Right lobe of liver (tissue), 6 donors: ENCODE results near the gene MARK4. TPM values are rescaled to one million over a fixed set of nuclear protein-coding genes. Genes with fewer than 3 reads are reported as not detected.
"Not testable (repeated sequence)": the region's sequence is repeated elsewhere in the genome, so short reads cannot be mapped to it uniquely, and the experiment has no call there.

ENCODE experiments used
- ATAC-seq, 4 donors: fragments of 200-7000 bp; cut with Tn5 transposase; one replicate each; pipeline ENCODE4 v1.9.1; 2020; ENCODE audit warnings: mild to moderate bottlenecking in 4 of 4, moderate library complexity in 4 of 4
- DNase-seq, 3 donors: peaks; one replicate each; pipeline ENCODE4 v3.0.0-alpha.2; 2020
- H3K27ac ChIP-seq, 3 donors: fragments of 200-600 bp; one replicate each; pipeline ENCODE4 v1.8.0; 2022
- H3K27me3 ChIP-seq, 2 donors: fragments of 200-600 bp; one replicate each; pipeline ENCODE4 v1.8.0; 2022
- H3K36me3 ChIP-seq, 4 donors: fragments of 200-600 bp; sonication (generic) in 1 of 4; one replicate each; pipeline versions ENCODE4 v1.5.1 to v1.8.0; 2017 to 2022; ENCODE audit warnings: control low read depth in 1 of 4
- H3K4me1 ChIP-seq, 4 donors: fragments of 200-600 bp; sonication (generic) in 1 of 4; one replicate each; pipeline versions ENCODE4 v1.5.1 to v1.8.0; 2017 to 2022; ENCODE audit warnings: control low read depth in 1 of 4
- H3K4me3 ChIP-seq, 3 donors: fragments of 200-600 bp; one replicate each; pipeline ENCODE4 v1.8.0; 2022
- H3K9me3 ChIP-seq, 4 donors: fragments of 200-600 bp; sonication (generic) in 1 of 4; one replicate each; pipeline versions ENCODE4 v1.5.1 to v1.8.0; 2017 to 2022; ENCODE audit warnings: control low read depth in 1 of 4
- POLR2A ChIP-seq: fragments of 450-650 bp; IDR thresholded peaks from one replicate; pipeline ENCODE4 v1.6.1; 2017; ENCODE audit warnings: antibody characterized with exemption, mild to moderate bottlenecking
- WGBS: methylation state at CpG from one replicate; pipeline ENCODE4 v1.1.6; 2018; ENCODE audit warnings: low coverage, low lambda C conversion rate; ENCODE audit not compliant: insufficient coverage; ENCODE audit errors: missing lambda C conversion rate; 5-methylcytosine and 5-hydroxymethylcytosine counted together
- intact Hi-C, 2 donors: fragments of 100-400 bp; cut with DNase I; formaldehyde crosslinking; loops; one replicate each; pipeline versions ENCODE4 v1.11.2 to v1.14.1; 2022
- total RNA-seq, 6 experiments: library from RNA; depleted of rRNA in 2 of 6; stranded (reverse); fragments of >200 nt in 2 of 6; fragmentation: NEBNext Ultra II Directional in 3 of 6; extraction: Animal tissue kit (Norgen Biotek cat#: 25700) in 3 of 6; gene quantifications; one replicate each; pipeline versions ENCODE4 v1.1.0 to v1.2.4, GENCODE V29; 2016 to 2023
- TF ChIP-seq, protein P1 (sequence below), 4 donors: fragments of 200-600 bp in 3 of 4; fragments of 450-650 bp in 1 of 4; IDR thresholded peaks; one replicate each; pipeline versions ENCODE4 v1.5.1 to v1.8.0; 2016 to 2022; ENCODE audit warnings: antibody characterized with exemption in 4 of 4, mild to moderate bottlenecking in 2 of 4
- donor health status: DM: no; HTN: yes; CAD: no.
- donor health status: DM: no; HTN: no; CAD: no.
- donor health status: DM: no; HTN: no; CAD: no.
- donor health status: DM: no; HTN: yes; CAD: no.
- donor health status: DM: no; HTN: yes; CAD: no.

MARK4 gene
- total RNA-seq, 6 experiments from 2014 or later: 14.2 to 23.5 (median 17.5) TPM

DNA sequence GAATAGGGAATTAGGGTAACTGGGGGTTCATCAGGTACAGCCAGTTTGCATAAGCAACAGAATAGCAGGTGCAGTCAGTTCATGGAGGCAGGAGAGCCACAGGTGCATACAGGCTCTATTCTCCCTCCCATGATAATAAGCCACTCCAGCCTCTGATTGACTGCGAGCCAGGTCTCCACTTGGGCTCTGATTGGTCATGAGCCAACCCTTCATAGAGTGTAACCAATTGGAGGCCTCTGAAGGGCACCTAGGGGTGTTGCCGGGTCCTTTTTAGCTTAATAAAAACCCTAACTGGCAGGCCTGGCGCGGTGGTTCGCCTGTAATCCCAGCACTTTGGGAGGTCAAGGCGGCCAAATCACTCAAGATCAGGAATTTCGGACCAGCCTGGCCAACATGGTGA, 80.3 kb downstream of the MARK4 start:
- TF ChIP-seq, protein P1, sequence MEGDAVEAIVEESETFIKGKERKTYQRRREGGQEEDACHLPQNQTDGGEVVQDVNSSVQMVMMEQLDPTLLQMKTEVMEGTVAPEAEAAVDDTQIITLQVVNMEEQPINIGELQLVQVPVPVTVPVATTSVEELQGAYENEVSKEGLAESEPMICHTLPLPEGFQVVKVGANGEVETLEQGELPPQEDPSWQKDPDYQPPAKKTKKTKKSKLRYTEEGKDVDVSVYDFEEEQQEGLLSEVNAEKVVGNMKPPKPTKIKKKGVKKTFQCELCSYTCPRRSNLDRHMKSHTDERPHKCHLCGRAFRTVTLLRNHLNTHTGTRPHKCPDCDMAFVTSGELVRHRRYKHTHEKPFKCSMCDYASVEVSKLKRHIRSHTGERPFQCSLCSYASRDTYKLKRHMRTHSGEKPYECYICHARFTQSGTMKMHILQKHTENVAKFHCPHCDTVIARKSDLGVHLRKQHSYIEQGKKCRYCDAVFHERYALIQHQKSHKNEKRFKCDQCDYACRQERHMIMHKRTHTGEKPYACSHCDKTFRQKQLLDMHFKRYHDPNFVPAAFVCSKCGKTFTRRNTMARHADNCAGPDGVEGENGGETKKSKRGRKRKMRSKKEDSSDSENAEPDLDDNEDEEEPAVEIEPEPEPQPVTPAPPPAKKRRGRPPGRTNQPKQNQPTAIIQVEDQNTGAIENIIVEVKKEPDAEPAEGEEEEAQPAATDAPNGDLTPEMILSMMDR (IDR thresholded peaks at IDR 0.05): no peak
- no peak for TF ChIP-seq POLR2A
- 60% methylated on average over 1 of the region's 7 CpGs for whole genome bisulfite sequencing

GRCh38 chr19:45333609-45334303, 82.7 kb downstream of the MARK4 start:
- no peaks in the 10 kb centered on the region for H3K27me3 ChIP-seq
- H3K36me3 ChIP-seq: no peaks in the 10 kb centered on the region
- 79% methylated on average over 6 of the region's 10 CpGs for WGBS
- intact Hi-C loops: no loop called here
- no peak for ATAC-seq
- DNase-seq: no peak
- TF ChIP-seq, protein P1 (IDR thresholded peaks at IDR 0.05): no peak
- TF ChIP-seq POLR2A: no peak
- H3K9me3 ChIP-seq: no peaks in the 10 kb centered on the region
- H3K27ac ChIP-seq: no peak overlapping the region
- no peaks in the 10 kb centered on the region for H3K4me1 ChIP-seq
- H3K4me3 ChIP-seq: no peak overlapping the region

More for the DNA sequence above, 80.3 kb downstream of the MARK4 start:
- Histone ChIP-seq H3K36me3 (no peaks in the 10 kb centered on the region), H3K4me1 (no peaks in the 10 kb centered on the region), H3K27me3 (no peaks in the 10 kb centered on the region), H3K4me3 (no peak overlapping the region), H3K9me3 (no peaks in the 10 kb centered on the region), H3K27ac (no peak overlapping the region)
- no peak for DNase-seq
- no peak for ATAC-seq
- intact Hi-C loops: no loop called here

- ATAC-seq, H3K9me3 ChIP-seq, DNase-seq, H3K4me1 ChIP-seq, H3K4me3 ChIP-seq, intact Hi-C loops, H3K27me3 ChIP-seq, H3K27ac ChIP-seq, H3K36me3 ChIP-seq: not testable (repeated sequence)
- 75% methylated on average over 4 of the region's 4 CpGs for WGBS
These were observed 83.8 kb downstream of the MARK4 start for GRCh38 chr19:45334881-45335280.

DNA sequence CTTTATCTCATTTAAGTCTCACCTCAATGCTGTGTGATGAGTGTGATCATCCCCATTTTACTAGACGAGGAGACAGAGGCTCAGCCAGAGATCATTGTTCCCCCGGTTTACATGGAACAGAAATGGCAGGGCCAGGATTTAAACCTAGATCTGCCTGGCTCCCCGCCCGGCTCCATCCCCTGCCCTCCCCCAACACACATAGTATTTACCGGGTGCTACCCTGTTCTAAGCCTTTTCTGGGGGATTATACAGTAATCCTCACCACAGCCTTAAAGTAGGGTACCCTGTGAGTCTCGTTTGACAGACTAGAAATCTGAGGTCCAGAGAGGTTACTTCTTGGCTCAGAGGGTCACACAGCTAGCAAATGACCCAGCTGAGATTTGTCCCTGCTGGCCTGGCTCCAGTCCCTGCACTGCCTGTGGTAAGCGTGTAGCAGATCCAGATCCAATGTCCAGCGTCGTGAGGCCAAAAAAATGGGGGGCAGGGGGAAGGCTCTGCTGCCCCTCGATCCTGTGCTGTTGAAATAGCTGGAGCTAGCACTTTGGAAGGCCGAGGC, 85.7 kb downstream of the MARK4 start:
- Histone ChIP-seq H3K36me3 (no peaks in the 10 kb centered on the region), H3K27ac (no peak overlapping the region), H3K4me1 (peaks cover 0 to 7% (median 0%) of the 10 kb centered on the region in 4 donors), H3K27me3 (no peaks in the 10 kb centered on the region), H3K9me3 (no peaks in the 10 kb centered on the region), H3K4me3 (no peak overlapping the region)
- 28% methylated on average over 9 of the region's 11 CpGs for WGBS
- TF ChIP-seq, protein P1 (IDR thresholded peaks at IDR 0.05): no peak
- TF ChIP-seq POLR2A: no peak
- no peak for ATAC-seq
- intact Hi-C loops: no loop called here
- no peak for DNase-seq

GRCh38 chr19:45339629-45340028, 88.6 kb downstream of the MARK4 start:
- WGBS: 57% methylated on average over 5 of the region's 6 CpGs
- no peak overlapping the region for H3K27ac ChIP-seq
- intact Hi-C loops: loop anchor here in 1 of 2 donors (10.0 kb wide), 1 partner anchor 185 kb away; no protein-coding TSS in a partner anchor
- DNase-seq (no peak), ATAC-seq (no peak)
- TF ChIP-seq POLR2A: no peak
- TF ChIP-seq, protein P1 (IDR thresholded peaks at IDR 0.05): no peak
- H3K27me3 ChIP-seq: no peaks in the 10 kb centered on the region
- peaks cover 0 to 7% (median 0%) of the 10 kb centered on the region in 4 donors for H3K4me1 ChIP-seq
- no peak overlapping the region for H3K4me3 ChIP-seq
- H3K9me3 ChIP-seq: no peaks in the 10 kb centered on the region
- no peaks in the 10 kb centered on the region for H3K36me3 ChIP-seq
